Loucy (cell line): ENCODE results near the gene TPM1.

Experiments used
- H2AFZ ChIP-seq: fragments of 200-600 bp; sonication (generic); 2 replicates; pipeline ENCODE4 v1.6.0; 2016; ENCODE audit warnings: antibody characterized with exemption, mild to moderate bottlenecking, low read length, moderate library complexity
- H3F3A ChIP-seq: fragments of 200-600 bp; 2 replicates; pipeline ENCODE4 v1.6.0; 2016; ENCODE audit warnings: antibody characterized with exemption, low read depth, mild to moderate bottlenecking
- H3K27me3 ChIP-seq: fragments of 200-600 bp; sonication (generic); 2 replicates; pipeline ENCODE4 v1.6.1; 2014; ENCODE audit warnings: low read length, mild to moderate bottlenecking; ENCODE audit not compliant: insufficient read depth, poor library complexity, severe bottlenecking
- H3K36me3 ChIP-seq: fragments of 200-600 bp; sonication (generic); 2 replicates; pipeline ENCODE4 v1.6.1; 2016; ENCODE audit warnings: low read length; ENCODE audit not compliant: insufficient read depth
- H3K4me1 ChIP-seq: fragments of 200-600 bp; sonication (generic); 2 replicates; pipeline ENCODE4 v1.5.1; 2014; ENCODE audit warnings: low read length, mild to moderate bottlenecking; ENCODE audit not compliant: insufficient read depth, poor library complexity, severe bottlenecking
- H3K4me2 ChIP-seq: fragments of 200-600 bp; sonication (generic); 2 replicates; pipeline ENCODE4 v1.6.0; 2014; ENCODE audit warnings: antibody characterized with exemption, low read length, low read depth, mild to moderate bottlenecking; ENCODE audit not compliant: poor library complexity, severe bottlenecking
- H3K4me3 ChIP-seq: fragments of 200-600 bp; sonication (generic); 2 replicates; pipeline ENCODE4 v1.5.1; 2014; ENCODE audit warnings: low read length, mild to moderate bottlenecking, mixed read lengths; ENCODE audit not compliant: poor library complexity, severe bottlenecking
- H3K79me2 ChIP-seq: fragments of 200-600 bp; sonication (generic); 2 replicates; pipeline ENCODE4 v1.6.1; 2014; ENCODE audit warnings: low read length; ENCODE audit not compliant: insufficient read depth
- H3K9ac ChIP-seq: fragments of 200-600 bp; sonication (generic); 2 replicates; pipeline ENCODE4 v1.6.0; 2014; ENCODE audit warnings: mild to moderate bottlenecking, low read depth, low read length, moderate library complexity; ENCODE audit not compliant: poor library complexity, severe bottlenecking
- H3K9me2 ChIP-seq: fragments of 200-600 bp; sonication (generic); replicated peaks from 2 replicates; pipeline ENCODE4 v1.6.1; 2016; ENCODE audit warnings: low read depth, low read length, mixed read lengths
- H3K9me3 ChIP-seq: fragments of 200-600 bp; sonication (generic); 2 replicates; pipeline ENCODE4 v1.6.1; 2014; ENCODE audit warnings: mild to moderate bottlenecking, antibody characterized with exemption, low read length, low read depth; ENCODE audit not compliant: insufficient read depth
- H4K20me1 ChIP-seq: fragments of 200-600 bp; sonication (generic); 2 replicates; pipeline ENCODE4 v1.6.0; 2014; ENCODE audit warnings: antibody characterized with exemption, low read length, mild to moderate bottlenecking; ENCODE audit not compliant: insufficient read depth, poor library complexity, severe bottlenecking
- EZH2phosphoT487 ChIP-seq: fragments of 200-600 bp; IDR thresholded peaks from 2 replicates; pipeline ENCODE4 v1.6.1; 2018; ENCODE audit warnings: antibody characterized with exemption, mild to moderate bottlenecking, moderate library complexity, borderline replicate concordance
- TF ChIP-seq, protein P1 (sequence below): fragments of 200-600 bp; sonication (generic); conservative IDR thresholded peaks from 2 replicates; pipeline ENCODE4 v1.5.1; 2014; ENCODE audit warnings: mild to moderate bottlenecking, antibody characterized with exemption, low read length

The TPM1 gene

DNA sequence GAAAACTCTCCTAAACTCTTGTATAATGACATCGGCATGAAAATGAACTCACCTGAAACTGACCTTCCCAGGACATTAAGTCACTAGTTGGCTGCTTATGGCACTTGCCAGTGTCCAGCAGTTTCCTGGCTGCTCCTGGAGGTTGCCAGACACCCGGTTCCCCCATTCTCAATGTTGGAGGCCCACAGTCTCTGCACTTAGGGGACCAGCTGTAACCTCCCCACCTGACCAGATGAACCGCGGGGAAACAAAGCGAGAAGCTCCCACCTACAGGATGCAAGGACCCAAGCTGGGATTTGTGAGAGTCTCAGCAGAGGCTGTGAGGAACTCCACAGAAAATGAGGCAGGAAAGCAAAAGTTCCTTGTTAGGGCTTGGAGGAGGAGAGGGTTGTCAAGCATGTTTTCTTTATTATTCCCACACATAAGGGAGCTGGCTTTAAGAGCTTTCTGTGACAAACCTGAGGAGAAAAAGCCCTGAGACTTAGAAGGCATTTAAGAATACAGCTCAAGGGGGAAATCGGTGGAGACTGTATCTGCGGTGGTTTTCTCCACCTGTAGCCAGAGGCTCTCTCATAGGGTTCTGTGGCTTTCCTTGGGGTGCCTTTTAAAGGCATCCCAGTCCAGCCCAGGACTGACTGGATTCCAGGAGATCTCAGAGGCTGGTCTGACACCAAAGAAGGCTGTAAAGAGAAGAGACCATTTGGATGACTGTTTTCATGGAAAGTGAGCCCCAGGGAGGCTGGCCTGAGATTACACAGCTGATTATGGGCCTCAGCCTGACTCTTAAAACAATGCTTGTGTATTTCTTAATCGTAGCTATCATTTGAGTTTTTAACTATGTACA is 4.6 kb downstream of the TPM1 start:
- H3K9ac ChIP-seq = peak overlapping the region; percentile 83
- H3F3A ChIP-seq = no peaks in the 10 kb centered on the region
- TF ChIP-seq, protein P1, sequence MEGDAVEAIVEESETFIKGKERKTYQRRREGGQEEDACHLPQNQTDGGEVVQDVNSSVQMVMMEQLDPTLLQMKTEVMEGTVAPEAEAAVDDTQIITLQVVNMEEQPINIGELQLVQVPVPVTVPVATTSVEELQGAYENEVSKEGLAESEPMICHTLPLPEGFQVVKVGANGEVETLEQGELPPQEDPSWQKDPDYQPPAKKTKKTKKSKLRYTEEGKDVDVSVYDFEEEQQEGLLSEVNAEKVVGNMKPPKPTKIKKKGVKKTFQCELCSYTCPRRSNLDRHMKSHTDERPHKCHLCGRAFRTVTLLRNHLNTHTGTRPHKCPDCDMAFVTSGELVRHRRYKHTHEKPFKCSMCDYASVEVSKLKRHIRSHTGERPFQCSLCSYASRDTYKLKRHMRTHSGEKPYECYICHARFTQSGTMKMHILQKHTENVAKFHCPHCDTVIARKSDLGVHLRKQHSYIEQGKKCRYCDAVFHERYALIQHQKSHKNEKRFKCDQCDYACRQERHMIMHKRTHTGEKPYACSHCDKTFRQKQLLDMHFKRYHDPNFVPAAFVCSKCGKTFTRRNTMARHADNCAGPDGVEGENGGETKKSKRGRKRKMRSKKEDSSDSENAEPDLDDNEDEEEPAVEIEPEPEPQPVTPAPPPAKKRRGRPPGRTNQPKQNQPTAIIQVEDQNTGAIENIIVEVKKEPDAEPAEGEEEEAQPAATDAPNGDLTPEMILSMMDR = no peak
- TF ChIP-seq EZH2phosphoT487 = no peak
- no peaks in the 10 kb centered on the region for H3K9me3 ChIP-seq
- no peaks in the 10 kb centered on the region for H3K36me3 ChIP-seq
- H3K27me3 ChIP-seq = no peaks in the 10 kb centered on the region
- H4K20me1 ChIP-seq = peaks cover 4% of the 10 kb centered on the region
- H3K4me2 ChIP-seq = peak overlapping the region; percentile 90
- H3K4me3 ChIP-seq = peak overlapping the region; percentile 96
- peaks cover 39% of the 10 kb centered on the region for H3K4me1 ChIP-seq
- peaks cover 37% of the 10 kb centered on the region for H3K79me2 ChIP-seq
- peak overlapping the region; percentile 85 for H2AFZ ChIP-seq
- H3K9me2 ChIP-seq = no peaks in the 10 kb centered on the region

DNA sequence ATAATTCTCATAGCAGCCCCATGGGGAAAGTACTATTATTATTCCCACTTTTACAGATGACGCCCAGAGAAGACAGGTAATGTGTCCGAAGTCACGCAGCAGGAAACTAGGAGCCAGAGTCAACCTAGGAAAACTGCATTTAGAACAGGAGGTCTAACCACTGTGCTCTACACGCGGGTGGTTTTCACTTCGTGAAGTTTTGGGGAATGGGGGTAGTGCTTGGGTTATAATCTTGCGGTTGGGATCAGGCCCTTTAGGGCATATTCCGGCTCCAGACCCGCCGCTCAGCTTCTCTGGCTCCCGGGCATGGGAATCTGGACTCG is 5.2 kb downstream of the TPM1 start:
- Histone ChIP-seq H2AFZ (peak overlapping the region; percentile 85), H3K79me2 (peaks cover 44% of the 10 kb centered on the region)

DNA sequence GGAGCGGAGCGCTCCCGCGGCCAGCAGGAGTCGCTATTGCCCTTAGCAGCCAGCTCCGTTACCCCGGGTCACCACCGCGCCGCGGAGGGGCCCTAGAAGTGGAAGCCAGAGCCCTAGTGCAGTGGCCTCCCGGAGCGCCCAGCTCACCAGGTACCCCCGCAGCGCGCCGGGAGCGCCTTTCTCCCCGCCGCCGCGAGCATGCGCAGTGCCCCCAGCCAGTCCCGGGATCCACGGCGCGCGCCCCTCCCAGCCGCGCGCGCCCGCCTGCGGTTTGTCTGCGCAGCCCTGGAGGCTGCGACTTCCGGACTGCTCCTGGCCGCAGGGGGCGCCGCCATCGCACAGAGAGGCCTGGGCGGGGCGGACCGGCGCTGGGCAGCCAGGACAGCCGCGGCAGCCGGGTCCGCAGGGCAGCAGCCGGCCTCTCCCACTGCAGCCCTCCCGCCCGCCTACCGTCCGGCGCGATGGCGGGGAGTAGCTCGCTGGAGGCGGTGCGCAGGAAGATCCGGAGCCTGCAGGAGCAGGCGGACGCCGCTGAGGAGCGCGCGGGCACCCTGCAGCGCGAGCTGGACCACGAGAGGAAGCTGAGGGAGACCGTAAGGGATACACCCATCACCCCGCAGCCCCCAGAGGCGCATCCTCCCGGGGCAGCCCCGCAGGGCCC is 5.7 kb downstream of the TPM1 start:
- no peaks in the 10 kb centered on the region for H3K36me3 ChIP-seq
- no peaks in the 10 kb centered on the region for H3F3A ChIP-seq
- peaks cover 49% of the 10 kb centered on the region for H3K4me1 ChIP-seq
- H3K4me2 ChIP-seq = peak overlapping the region; percentile 90
- peak overlapping the region; percentile 96 for H3K4me3 ChIP-seq
- H3K79me2 ChIP-seq = peaks cover 48% of the 10 kb centered on the region
- no peaks in the 10 kb centered on the region for H3K9me3 ChIP-seq
- peaks cover 4% of the 10 kb centered on the region for H4K20me1 ChIP-seq
- H3K9ac ChIP-seq = peak overlapping the region; percentile 83
- peak overlapping the region; percentile 85 for H2AFZ ChIP-seq
- no peaks in the 10 kb centered on the region for H3K27me3 ChIP-seq
- no peaks in the 10 kb centered on the region for H3K9me2 ChIP-seq
- TF ChIP-seq EZH2phosphoT487 = no peak
- TF ChIP-seq, protein P1 = peak; percentile 92

More for the DNA sequence above, 5.2 kb downstream of the TPM1 start:
- Histone ChIP-seq H3K9me3 (no peaks in the 10 kb centered on the region), H3K4me2 (peak overlapping the region; percentile 90), H3K4me1 (peaks cover 44% of the 10 kb centered on the region), H3K9ac (peak overlapping the region; percentile 83), H3F3A (no peaks in the 10 kb centered on the region), H3K27me3 (no peaks in the 10 kb centered on the region), H3K4me3 (peak overlapping the region; percentile 96), H3K9me2 (no peaks in the 10 kb centered on the region), H4K20me1 (peaks cover 4% of the 10 kb centered on the region), H3K36me3 (no peaks in the 10 kb centered on the region)
- TF ChIP-seq EZH2phosphoT487 = no peak
- TF ChIP-seq, protein P1 = no peak
